Endothelial cell of umbilical vein (primary cell): ENCODE data around the gene DIP2C. TPM values are rescaled to one million over a fixed set of nuclear protein-coding genes. Genes with fewer than 3 reads are reported as not detected.

Experiments used
- BruUV-seq: library from RNA; stranded (reverse); fragments of 400-500 nt; replicated peaks from 2 replicates; lab custom pipeline; 2021; lab: Mats Ljungman, UMichigan
- CTCF ChIA-PET: fragments of 300-600, 350-600 bp; sonication (Branson Sonifier 250); formaldehyde crosslinking; loops from one replicate; lab custom pipeline; 2021; ENCODE audit warnings: antibody characterized with exemption, inconsistent platforms; lab: Charles Lee
- POLR2A ChIA-PET: fragments of 300-600, 350-600 bp; sonication (Branson Sonifier 250); formaldehyde crosslinking; loops from one replicate; lab custom pipeline; 2021; ENCODE audit warnings: antibody characterized with exemption, inconsistent platforms; lab: Charles Lee
- DNase-seq: peaks from one replicate; pipeline ENCODE4 v3.0.0-alpha.2; 2011; ENCODE audit warnings: low read depth, low spot score
- FAIRE-seq: peaks from 2 replicates; lab custom pipeline; 2011; peaks lifted over from hg19 to GRCh38; lab: Jason Lieb, UNC
- H2AFZ ChIP-seq: 2 replicates; pipeline ENCODE4 v1.6.0; 2012; ENCODE audit warnings: low read depth, low read length, control low read depth, inconsistent platforms
- H3K27ac ChIP-seq: 2 replicates; pipeline ENCODE4 v1.5.1; 2011; ENCODE audit warnings: low read depth, mild to moderate bottlenecking, control low read depth, low read length, moderate library complexity; ENCODE audit not compliant: insufficient read depth
- H3K27me3 ChIP-seq, 2 experiments: 2 replicates each; pipeline versions ENCODE4 v1.6.0 to v1.6.1; 2011; ENCODE audit warnings: low read length in 2 of 2, mixed read lengths in 1 of 2; ENCODE audit not compliant: control insufficient read depth in 2 of 2, insufficient read depth in 2 of 2
- H3K36me3 ChIP-seq, 2 experiments: 2 replicates in 1 of 2; 3 replicates in 1 of 2; pipeline ENCODE4 v1.5.1; 2011; ENCODE audit warnings: low read length in 2 of 2, mild to moderate bottlenecking in 1 of 2, moderate library complexity in 1 of 2; ENCODE audit not compliant: control insufficient read depth in 2 of 2, insufficient read depth in 2 of 2; ENCODE audit errors: extremely low read depth in 1 of 2
- H3K4me1 ChIP-seq: 3 replicates; pipeline ENCODE4 v1.5.1; 2011; ENCODE audit warnings: mild to moderate bottlenecking, low read length; ENCODE audit not compliant: control insufficient read depth, insufficient read depth; ENCODE audit errors: extremely low read depth
- H3K4me2 ChIP-seq: 2 replicates; pipeline ENCODE4 v1.6.1; 2011; ENCODE audit warnings: low read length, control low read depth, mixed read lengths; ENCODE audit not compliant: insufficient read depth
- H3K4me3 ChIP-seq, 3 experiments: fragments of 200-600 bp in 1 of 3; sonication (generic), shearing (Covaris generic) in 1 of 3; replicated peaks in 1 of 3; 2 replicates each; pipeline ENCODE4 v1.5.1; 2011 to 2016; ENCODE audit warnings: control low read depth in 3 of 3, low read length in 3 of 3, mild to moderate bottlenecking in 2 of 3, inconsistent platforms in 1 of 3, low read depth in 1 of 3, moderate library complexity in 1 of 3; ENCODE audit not compliant: insufficient read depth in 1 of 3
- H3K79me2 ChIP-seq: 2 replicates; pipeline ENCODE4 v1.6.0; 2012; ENCODE audit warnings: low read length, inconsistent platforms; ENCODE audit not compliant: control insufficient read depth, insufficient read depth
- H3K9ac ChIP-seq: replicated peaks from 2 replicates; pipeline ENCODE3; 2011; ENCODE audit warnings: low read length, control low read depth; ENCODE audit not compliant: insufficient read depth; ENCODE audit errors: extremely low read depth
- H3K9me1 ChIP-seq: replicated peaks from 3 replicates; pipeline ENCODE4 v1.6.0; 2011; ENCODE audit warnings: mild to moderate bottlenecking, low read length; ENCODE audit not compliant: control insufficient read depth, insufficient read depth; ENCODE audit errors: extremely low read depth
- H3K9me3 ChIP-seq: replicated peaks from 2 replicates; pipeline ENCODE4 v1.5.1; 2012; ENCODE audit warnings: low read length, inconsistent platforms; ENCODE audit not compliant: control insufficient read depth, insufficient read depth
- H4K20me1 ChIP-seq: replicated peaks from 2 replicates; pipeline ENCODE3; 2011; ENCODE audit warnings: mild to moderate bottlenecking, low read length; ENCODE audit not compliant: control insufficient read depth, insufficient read depth; ENCODE audit errors: extremely low read depth
- EZH2 ChIP-seq: IDR thresholded peaks from 2 replicates; pipeline ENCODE4 v1.6.1; 2012; ENCODE audit warnings: borderline replicate concordance, low read depth, mild to moderate bottlenecking, moderate library complexity, low read length, inconsistent platforms; ENCODE audit not compliant: severe bottlenecking
- FOS ChIP-seq: IDR thresholded peaks from 2 replicates; pipeline ENCODE4 v1.6.1; 2011; ENCODE audit warnings: mild to moderate bottlenecking, low read length, moderate library complexity, borderline replicate concordance; ENCODE audit not compliant: insufficient read depth
- GATA2 ChIP-seq: IDR thresholded peaks from 2 replicates; pipeline ENCODE4 v1.7.0; 2011; ENCODE audit warnings: low read depth, mild to moderate bottlenecking, moderate library complexity, mixed read lengths, low read length; ENCODE audit not compliant: insufficient read length, insufficient read depth
- JUN ChIP-seq: IDR thresholded peaks from 2 replicates; pipeline ENCODE4 v1.6.1; 2011; ENCODE audit warnings: borderline replicate concordance, low read depth; ENCODE audit not compliant: insufficient read length, insufficient read depth
- MYC ChIP-seq: IDR thresholded peaks from one replicate; pipeline ENCODE4 v1.6.1; 2011; ENCODE audit warnings: mild to moderate bottlenecking, low read depth, low read length
- POLR2A ChIP-seq: IDR thresholded peaks from 2 replicates; pipeline ENCODE4 v1.6.1; 2012; ENCODE audit warnings: low read depth, mild to moderate bottlenecking, control low read depth, low read length
- POLR2AphosphoS5 ChIP-seq: IDR thresholded peaks from 2 replicates; pipeline ENCODE4 v1.6.1; 2012; ENCODE audit warnings: low read depth, mild to moderate bottlenecking, control low read depth, low read length, moderate library complexity; ENCODE audit not compliant: insufficient read depth
- dilution Hi-C: fragments of 300-500 bp; cut with MboI; formaldehyde crosslinking; loops from one replicate; pipeline ENCODE4 v1.15.0; 2019; ENCODE audit warnings: low sequenced_read_pairs; ENCODE audit not compliant: extremely low pct_ligation_motif_present
- intact Hi-C: fragments of 100-400 bp; cut with micrococcal nuclease; formaldehyde crosslinking; loops from one replicate; pipeline ENCODE4 v1.10.0; 2022
- polyA plus RNA-seq, 4 experiments: library from polyadenylated mRNA; depleted of rRNA in 3 of 4; stranded (reverse) in 3 of 4; unstranded in 1 of 4; fragments of >200 nt; gene quantifications; 2 replicates each; pipeline versions ENCODE4 v1.2.1 to v1.2.3, GENCODE V29; 2011 to 2012; ENCODE audit warnings: missing spikeins in 1 of 4
- total RNA-seq: library from RNA; stranded (reverse); gene quantifications from 2 replicates; pipeline ENCODE4 v1.2.3, GENCODE V29; 2021
- TF ChIP-seq, protein P1 (sequence below), 2 donors: IDR thresholded peaks; 1 replicate in 1 of 2; 2 replicates in 1 of 2; pipeline ENCODE4 v1.5.1; 2011; ENCODE audit warnings: low read length in 2 of 2, mild to moderate bottlenecking in 2 of 2, moderate library complexity in 2 of 2, control low read depth in 1 of 2, inconsistent platforms in 1 of 2, low read depth in 1 of 2; ENCODE audit not compliant: insufficient read depth in 1 of 2; ENCODE audit errors: extremely low read depth in 1 of 2
- TF ChIP-seq, protein P2 (sequence below): IDR thresholded peaks from 2 replicates; pipeline ENCODE4 v1.6.1; 2011; ENCODE audit not compliant: insufficient read depth, insufficient read length

Gene DIP2C
- total and polyA plus RNA-seq, 2 donors (not counting 3 experiments of a cell fraction or from before 2014, with no cell fraction given) = 3.6 to 10.7 TPM

DNA sequence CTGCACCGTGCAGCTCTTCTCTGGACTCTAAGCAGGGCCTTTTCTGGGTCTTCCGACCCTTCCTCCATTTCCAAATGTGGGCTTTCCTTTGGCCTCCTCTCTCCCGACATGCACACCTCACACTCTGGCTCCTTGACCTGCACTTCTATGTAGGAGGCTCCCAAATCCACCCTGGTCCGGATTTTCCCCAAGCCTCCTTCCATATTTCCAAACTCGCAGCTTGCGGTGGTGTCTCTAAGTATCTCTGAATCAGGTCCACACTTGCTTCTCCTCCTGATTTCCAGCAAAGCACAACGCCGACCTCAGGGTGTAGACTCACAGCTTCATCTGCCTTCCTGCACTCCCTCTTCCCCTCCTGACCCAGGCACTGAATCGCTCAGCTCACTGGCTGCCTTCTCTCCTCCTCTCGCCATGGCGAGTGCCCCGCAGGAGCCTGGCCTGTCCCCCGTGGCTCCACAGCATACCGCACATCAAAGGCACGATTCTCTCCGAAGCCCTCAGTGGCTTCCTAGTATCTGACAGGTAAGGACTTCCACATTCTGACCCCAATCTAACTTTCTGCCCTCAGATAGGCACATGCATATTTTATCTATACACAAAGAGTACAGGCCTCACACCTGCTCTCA is 27.8 kb downstream of the DIP2C start:
- Histone ChIP-seq H3K4me3 (no peak overlapping the region), H3K27ac (no peak overlapping the region), H3K27me3 (no peaks in the 10 kb centered on the region), H3K79me2 (peaks cover 2% of the 10 kb centered on the region), H3K4me1 (peaks cover 10% of the 10 kb centered on the region), H3K9me3 (no peaks in the 10 kb centered on the region), H2AFZ (no peak overlapping the region), H3K9ac (no peak overlapping the region), H4K20me1 (no peaks in the 10 kb centered on the region), H3K36me3 (no peaks in the 10 kb centered on the region), H3K9me1 (no peaks in the 10 kb centered on the region), H3K4me2 (no peak overlapping the region)
- DNase-seq (no peak), FAIRE-seq (no peak)
- intact Hi-C loops = no loop called here
- ChIA-PET CTCF (interaction anchor here (1.1 to 1.2 kb wide), 2 partner anchors 43 to 150 kb away, joined by 3 to 4 read pairs; no protein-coding TSS in a partner anchor), POLR2A (no interaction called here)
- TF ChIP-seq POLR2A (no peak), MYC (no peak), JUN (no peak), FOS (no peak), EZH2 (no peak), POLR2AphosphoS5 (no peak), GATA2 (no peak)
- TF ChIP-seq, protein P1, sequence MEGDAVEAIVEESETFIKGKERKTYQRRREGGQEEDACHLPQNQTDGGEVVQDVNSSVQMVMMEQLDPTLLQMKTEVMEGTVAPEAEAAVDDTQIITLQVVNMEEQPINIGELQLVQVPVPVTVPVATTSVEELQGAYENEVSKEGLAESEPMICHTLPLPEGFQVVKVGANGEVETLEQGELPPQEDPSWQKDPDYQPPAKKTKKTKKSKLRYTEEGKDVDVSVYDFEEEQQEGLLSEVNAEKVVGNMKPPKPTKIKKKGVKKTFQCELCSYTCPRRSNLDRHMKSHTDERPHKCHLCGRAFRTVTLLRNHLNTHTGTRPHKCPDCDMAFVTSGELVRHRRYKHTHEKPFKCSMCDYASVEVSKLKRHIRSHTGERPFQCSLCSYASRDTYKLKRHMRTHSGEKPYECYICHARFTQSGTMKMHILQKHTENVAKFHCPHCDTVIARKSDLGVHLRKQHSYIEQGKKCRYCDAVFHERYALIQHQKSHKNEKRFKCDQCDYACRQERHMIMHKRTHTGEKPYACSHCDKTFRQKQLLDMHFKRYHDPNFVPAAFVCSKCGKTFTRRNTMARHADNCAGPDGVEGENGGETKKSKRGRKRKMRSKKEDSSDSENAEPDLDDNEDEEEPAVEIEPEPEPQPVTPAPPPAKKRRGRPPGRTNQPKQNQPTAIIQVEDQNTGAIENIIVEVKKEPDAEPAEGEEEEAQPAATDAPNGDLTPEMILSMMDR (IDR thresholded peaks at IDR 0.05; ENCODE audit: extremely low read depth in 1 of 2, insufficient read depth in 1 of 2, low read depth in 1 of 2, low read length in 2 of 2) = no peak
- TF ChIP-seq, protein P2, sequence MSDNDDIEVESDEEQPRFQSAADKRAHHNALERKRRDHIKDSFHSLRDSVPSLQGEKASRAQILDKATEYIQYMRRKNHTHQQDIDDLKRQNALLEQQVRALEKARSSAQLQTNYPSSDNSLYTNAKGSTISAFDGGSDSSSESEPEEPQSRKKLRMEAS = no peak
- dilution Hi-C loops = no loop called here
- BruUV-seq = no TSS peak
